HG02852 (cell line): ENCODE measurements around the gene KIFC3.
"Not testable (repeated sequence)": the region's sequence is repeated elsewhere in the genome, so short reads cannot be mapped to it uniquely, and the experiment has no call there.

Source experiments
- ATAC-seq: cut with Tn5 transposase; IDR thresholded peaks from one replicate; pipeline ENCODE4 v1.9.1; 2021; ENCODE audit warnings: mild to moderate bottlenecking, moderate library complexity; ENCODE audit not compliant: unreplicated experiment

The KIFC3 gene

GRCh38 chr16:57728336-57729181 is 73.7 kb downstream of the KIFC3 start:
- no peak for ATAC-seq

GRCh38 chr16:57727610-57728009 is 74.7 kb downstream of the KIFC3 start:
- no peak for ATAC-seq

GRCh38 chr16:57726433-57726947 is 75.8 kb downstream of the KIFC3 start:
- no peak for ATAC-seq

- no peak for ATAC-seq
Observed at GRCh38 chr16:57725976-57726375, 76.3 kb downstream of the KIFC3 start.

GRCh38 chr16:57725554-57725953 is 76.7 kb downstream of the KIFC3 start:
- ATAC-seq, result no peak

- no peak for ATAC-seq
Observed at GRCh38 chr16:57725151-57725550, 77.1 kb downstream of the KIFC3 start.

GRCh38 chr16:57724531-57724930 is 77.8 kb downstream of the KIFC3 start:
- ATAC-seq, result no peak

GRCh38 chr16:57723170-57723569 is 79.1 kb downstream of the KIFC3 start:
- no peak for ATAC-seq

GRCh38 chr16:57722651-57723050 is 79.6 kb downstream of the KIFC3 start:
- ATAC-seq, result no peak

GRCh38 chr16:57722210-57722499 is 80.1 kb downstream of the KIFC3 start:
- no peak for ATAC-seq

GRCh38 chr16:57721356-57722209 is 80.7 kb downstream of the KIFC3 start:
- no peak for ATAC-seq

- no peak for ATAC-seq
Observed at GRCh38 chr16:57720142-57720575, 82.1 kb downstream of the KIFC3 start.

- no peak for ATAC-seq
Observed at GRCh38 chr16:57714047-57714446, 88.2 kb downstream of the KIFC3 start.

GRCh38 chr16:57713596-57713995 is 88.7 kb downstream of the KIFC3 start:
- no peak for ATAC-seq

- ATAC-seq, result not testable (repeated sequence)
Observed at GRCh38 chr16:57712569-57712968, 89.7 kb downstream of the KIFC3 start.

GRCh38 chr16:57711993-57712392 is 90.3 kb downstream of the KIFC3 start:
- ATAC-seq, result no peak

GRCh38 chr16:57711346-57711745 is 90.9 kb downstream of the KIFC3 start:
- no peak for ATAC-seq

GRCh38 chr16:57709663-57710062 is 92.6 kb downstream of the KIFC3 start:
- ATAC-seq, result no peak
